K562 (cell line): ENCODE measurements around the gene TFB2M. TPM values are rescaled to one million over a fixed set of nuclear protein-coding genes. Genes with fewer than 3 reads are reported as not detected.

Source experiments
- ARID2 ChIP-seq: fragments of 450-650 bp; IDR thresholded peaks from 2 replicates; pipeline ENCODE4 v1.6.1; 2017; ENCODE audit warnings: antibody characterized with exemption, mild to moderate bottlenecking
- BRD4 ChIP-seq: fragments of 200-600 bp; sonication (generic); IDR thresholded peaks from 2 replicates; pipeline ENCODE4 v1.6.1; 2017; ENCODE audit warnings: inconsistent platforms
- E2F1 ChIP-seq: sonication (generic); formaldehyde crosslinking; IDR thresholded peaks from 2 replicates; pipeline ENCODE4 v1.8.1; 2023; ENCODE audit warnings: mild to moderate bottlenecking, missing genetic modification reagents, moderate library complexity
- NCOA2 ChIP-seq, 2 experiments: fragments of 450-650 bp; IDR thresholded peaks; 2 replicates each; pipeline ENCODE4 v1.6.1; 2018; ENCODE audit warnings: mild to moderate bottlenecking in 2 of 2, moderate library complexity in 1 of 2; ENCODE audit not compliant: partially characterized antibody in 2 of 2
- PRMT5 ChIP-seq: sonication (generic); formaldehyde crosslinking; IDR thresholded peaks from 2 replicates; pipeline ENCODE4 v1.5.0; 2020; ENCODE audit warnings: missing genetic modification reagents
- SRSF9 ChIP-seq: fragments of 200-400 bp; formaldehyde crosslinking; IDR thresholded peaks from 2 replicates; pipeline ENCODE4 v1.6.1; 2017; ENCODE audit warnings: low read depth, low read length, borderline replicate concordance
- ZBTB2 ChIP-seq: fragments of 450-650 bp; IDR thresholded peaks from 2 replicates; pipeline ENCODE4 v1.6.1; 2016; ENCODE audit warnings: antibody characterized with exemption
- polyA plus RNA-seq, 8 experiments: library from polyadenylated mRNA; depleted of rRNA in 4 of 8; stranded (reverse) in 5 of 8; unstranded in 3 of 8; fragments of >200 nt; fragmentation: Nextera tagmentation in 2 of 8; fragmentation: Illumina TruSeq in 1 of 8; extraction: Ambion mirVana in 2 of 8; extraction: Trizol in 1 of 8; gene quantifications; 2 replicates each; pipeline versions ENCODE4 v1.2.1 to v1.2.3, GENCODE V29; 2011 to 2014; ENCODE audit warnings: inconsistent platforms in 1 of 8, missing spikeins in 1 of 8
- total RNA-seq, 7 experiments: library from RNA; depleted of rRNA in 6 of 7; stranded (reverse); fragments of >200 nt in 6 of 7; fragmentation: Illumina TruSeq in 2 of 7; extraction: Trizol in 2 of 7; gene quantifications; 2 replicates each; pipeline versions ENCODE4 v1.2.1 to v1.2.3, GENCODE V29; 2011 to 2021; ENCODE audit warnings: low replicate concordance in 1 of 7
- TF ChIP-seq, protein P1 (sequence below): fragments of 450-650 bp; IDR thresholded peaks from 2 replicates; pipeline ENCODE4 v1.6.1; 2017; ENCODE audit warnings: antibody characterized with exemption, mild to moderate bottlenecking
- TF ChIP-seq, protein P2 (sequence below): sonication (generic); formaldehyde crosslinking; IDR thresholded peaks from 2 replicates; pipeline ENCODE4 v1.8.0; 2023; ENCODE audit warnings: mild to moderate bottlenecking, missing genetic modification reagents
- TF ChIP-seq, protein P3 (sequence below): sonication (generic); formaldehyde crosslinking; IDR thresholded peaks from 2 replicates; pipeline ENCODE4 v1.8.0; 2022; ENCODE audit warnings: missing genetic modification reagents, mild to moderate bottlenecking, moderate library complexity, borderline replicate concordance

Gene TFB2M
- total and polyA plus RNA-seq, 9 of the 15 experiments (the other 6 are each of a cell fraction or from before 2014, with no cell fraction given) = 55.1 to 162 (median 70.6) TPM

GRCh38 chr1:246580497-246581370 lies 14.7 kb upstream of the TFB2M start (continued):
- TF ChIP-seq, protein P1, sequence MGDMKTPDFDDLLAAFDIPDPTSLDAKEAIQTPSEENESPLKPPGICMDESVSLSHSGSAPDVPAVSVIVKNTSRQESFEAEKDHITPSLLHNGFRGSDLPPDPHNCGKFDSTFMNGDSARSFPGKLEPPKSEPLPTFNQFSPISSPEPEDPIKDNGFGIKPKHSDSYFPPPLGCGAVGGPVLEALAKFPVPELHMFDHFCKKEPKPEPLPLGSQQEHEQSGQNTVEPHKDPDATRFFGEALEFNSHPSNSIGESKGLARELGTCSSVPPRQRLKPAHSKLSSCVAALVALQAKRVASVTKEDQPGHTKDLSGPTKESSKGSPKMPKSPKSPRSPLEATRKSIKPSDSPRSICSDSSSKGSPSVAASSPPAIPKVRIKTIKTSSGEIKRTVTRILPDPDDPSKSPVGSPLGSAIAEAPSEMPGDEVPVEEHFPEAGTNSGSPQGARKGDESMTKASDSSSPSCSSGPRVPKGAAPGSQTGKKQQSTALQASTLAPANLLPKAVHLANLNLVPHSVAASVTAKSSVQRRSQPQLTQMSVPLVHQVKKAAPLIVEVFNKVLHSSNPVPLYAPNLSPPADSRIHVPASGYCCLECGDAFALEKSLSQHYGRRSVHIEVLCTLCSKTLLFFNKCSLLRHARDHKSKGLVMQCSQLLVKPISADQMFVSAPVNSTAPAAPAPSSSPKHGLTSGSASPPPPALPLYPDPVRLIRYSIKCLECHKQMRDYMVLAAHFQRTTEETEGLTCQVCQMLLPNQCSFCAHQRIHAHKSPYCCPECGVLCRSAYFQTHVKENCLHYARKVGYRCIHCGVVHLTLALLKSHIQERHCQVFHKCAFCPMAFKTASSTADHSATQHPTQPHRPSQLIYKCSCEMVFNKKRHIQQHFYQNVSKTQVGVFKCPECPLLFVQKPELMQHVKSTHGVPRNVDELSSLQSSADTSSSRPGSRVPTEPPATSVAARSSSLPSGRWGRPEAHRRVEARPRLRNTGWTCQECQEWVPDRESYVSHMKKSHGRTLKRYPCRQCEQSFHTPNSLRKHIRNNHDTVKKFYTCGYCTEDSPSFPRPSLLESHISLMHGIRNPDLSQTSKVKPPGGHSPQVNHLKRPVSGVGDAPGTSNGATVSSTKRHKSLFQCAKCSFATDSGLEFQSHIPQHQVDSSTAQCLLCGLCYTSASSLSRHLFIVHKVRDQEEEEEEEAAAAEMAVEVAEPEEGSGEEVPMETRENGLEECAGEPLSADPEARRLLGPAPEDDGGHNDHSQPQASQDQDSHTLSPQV = peak; percentile 39; the same call in 1 of the 2 replicates
- TF ChIP-seq SRSF9 (no peak), ZBTB2 (no peak; the same call in 1 of the 2 replicates), BRD4 (0 out of 2 replicates have a peak, but pooled peaks have one; percentile 16), NCOA2 (IDR thresholded peaks at IDR 0.05; ENCODE audit: partially characterized antibody in 2 of 2) (no peak), ARID2 (no peak), PRMT5 (CRISPR knock-in tag) (no peak), E2F1 (CRISPR knock-in tag) (no peak)
- TF ChIP-seq, protein P2, sequence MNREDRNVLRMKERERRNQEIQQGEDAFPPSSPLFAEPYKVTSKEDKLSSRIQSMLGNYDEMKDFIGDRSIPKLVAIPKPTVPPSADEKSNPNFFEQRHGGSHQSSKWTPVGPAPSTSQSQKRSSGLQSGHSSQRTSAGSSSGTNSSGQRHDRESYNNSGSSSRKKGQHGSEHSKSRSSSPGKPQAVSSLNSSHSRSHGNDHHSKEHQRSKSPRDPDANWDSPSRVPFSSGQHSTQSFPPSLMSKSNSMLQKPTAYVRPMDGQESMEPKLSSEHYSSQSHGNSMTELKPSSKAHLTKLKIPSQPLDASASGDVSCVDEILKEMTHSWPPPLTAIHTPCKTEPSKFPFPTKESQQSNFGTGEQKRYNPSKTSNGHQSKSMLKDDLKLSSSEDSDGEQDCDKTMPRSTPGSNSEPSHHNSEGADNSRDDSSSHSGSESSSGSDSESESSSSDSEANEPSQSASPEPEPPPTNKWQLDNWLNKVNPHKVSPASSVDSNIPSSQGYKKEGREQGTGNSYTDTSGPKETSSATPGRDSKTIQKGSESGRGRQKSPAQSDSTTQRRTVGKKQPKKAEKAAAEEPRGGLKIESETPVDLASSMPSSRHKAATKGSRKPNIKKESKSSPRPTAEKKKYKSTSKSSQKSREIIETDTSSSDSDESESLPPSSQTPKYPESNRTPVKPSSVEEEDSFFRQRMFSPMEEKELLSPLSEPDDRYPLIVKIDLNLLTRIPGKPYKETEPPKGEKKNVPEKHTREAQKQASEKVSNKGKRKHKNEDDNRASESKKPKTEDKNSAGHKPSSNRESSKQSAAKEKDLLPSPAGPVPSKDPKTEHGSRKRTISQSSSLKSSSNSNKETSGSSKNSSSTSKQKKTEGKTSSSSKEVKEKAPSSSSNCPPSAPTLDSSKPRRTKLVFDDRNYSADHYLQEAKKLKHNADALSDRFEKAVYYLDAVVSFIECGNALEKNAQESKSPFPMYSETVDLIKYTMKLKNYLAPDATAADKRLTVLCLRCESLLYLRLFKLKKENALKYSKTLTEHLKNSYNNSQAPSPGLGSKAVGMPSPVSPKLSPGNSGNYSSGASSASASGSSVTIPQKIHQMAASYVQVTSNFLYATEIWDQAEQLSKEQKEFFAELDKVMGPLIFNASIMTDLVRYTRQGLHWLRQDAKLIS (CRISPR knock-in tag) = 0 out of 2 replicates have a peak, but pooled peaks have one; percentile 27
- TF ChIP-seq, protein P3, sequence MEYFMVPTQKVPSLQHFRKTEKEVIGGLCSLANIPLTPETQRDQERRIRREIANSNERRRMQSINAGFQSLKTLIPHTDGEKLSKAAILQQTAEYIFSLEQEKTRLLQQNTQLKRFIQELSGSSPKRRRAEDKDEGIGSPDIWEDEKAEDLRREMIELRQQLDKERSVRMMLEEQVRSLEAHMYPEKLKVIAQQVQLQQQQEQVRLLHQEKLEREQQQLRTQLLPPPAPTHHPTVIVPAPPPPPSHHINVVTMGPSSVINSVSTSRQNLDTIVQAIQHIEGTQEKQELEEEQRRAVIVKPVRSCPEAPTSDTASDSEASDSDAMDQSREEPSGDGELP (CRISPR knock-in tag) = 0 out of 2 replicates have a peak, but pooled peaks have one; percentile 24
